ENCODE measurements around the gene ARHGEF28. TPM values are rescaled to one million over a fixed set of nuclear protein-coding genes. Genes with fewer than 3 reads are reported as not detected.

The ARHGEF28 gene
- total RNA-seq, 4 donors from 2014 or later = 9.8 to 18.7 (median 18.6) TPM

DNA sequence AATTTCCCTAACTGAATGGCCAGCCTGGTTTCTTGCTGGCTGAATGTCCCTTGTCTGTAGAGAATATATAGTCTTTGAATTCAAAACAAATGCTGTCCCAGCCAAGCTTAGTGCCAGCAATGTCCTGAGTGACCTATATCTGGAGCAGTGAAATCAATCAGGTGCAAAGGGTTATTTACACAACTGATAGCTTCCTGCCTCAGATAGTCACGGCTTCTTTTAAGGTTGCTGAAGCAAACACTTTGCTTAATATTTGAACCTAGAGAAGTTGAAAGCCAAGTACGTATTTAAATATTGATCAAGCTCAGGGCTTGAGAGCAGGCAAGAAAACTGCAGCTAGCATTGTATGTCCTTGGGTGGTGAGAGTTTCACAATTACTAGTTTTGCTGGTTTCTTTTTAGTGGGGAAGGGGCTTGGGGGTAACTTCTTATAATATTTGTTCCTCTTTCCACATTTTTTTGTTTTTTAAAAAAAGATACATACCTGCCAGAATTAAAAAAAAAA lies 2.0 kb upstream of the ARHGEF28 start:
- TF ChIP-seq EP300 (IDR thresholded peaks at IDR 0.05; ENCODE audit: low read depth) = no peak
- no peak overlapping the region for H3K27ac ChIP-seq
- WGBS, 2 donors (ENCODE audit: low coverage in 1 of 2) = 38 to 58% methylated on average over 2 of the region's 2 CpGs
- H3K4me3 ChIP-seq = no peak overlapping the region
- H3K9me3 ChIP-seq = no peaks in the 10 kb centered on the region
- intact Hi-C loops (cut with DNase I; ENCODE audit: low total_unique reads) = no loop called here
- in situ Hi-C loops (cut with MboI; ENCODE audit: low pct_ligation_motif_present in 1 of 4, low pct_unique_long_range_greater_than_20kb in 1 of 4, low sequenced_read_pairs in 3 of 4) = no loop called here
- no peak for DNase-seq
- H3K27me3 ChIP-seq = peaks cover 5% of the 10 kb centered on the region
- peaks cover 0 to 22% (median 7%) of the 10 kb centered on the region in 4 donors for H3K4me1 ChIP-seq
- no peaks in the 10 kb centered on the region for H3K36me3 ChIP-seq

DNA sequence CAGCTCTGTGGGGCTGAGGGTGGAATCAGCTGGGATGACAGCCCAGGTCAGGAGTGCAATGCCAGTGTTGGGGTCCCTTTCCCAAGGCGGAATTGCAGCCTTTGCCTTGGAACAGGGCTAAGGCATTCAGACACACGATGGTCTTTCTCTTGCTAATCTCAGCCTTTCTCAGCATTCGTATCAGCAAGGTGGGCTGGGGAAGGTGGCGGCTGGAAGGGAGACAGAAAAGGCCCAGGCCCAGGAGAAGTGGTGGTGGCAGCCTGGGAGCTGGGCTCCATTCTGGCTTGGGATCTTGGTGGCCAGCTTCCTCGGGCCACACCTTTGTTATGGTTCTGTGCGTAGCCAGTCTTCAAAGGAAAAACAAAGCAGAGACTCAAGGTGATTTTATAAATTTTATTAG lies 1.1 kb upstream of the ARHGEF28 start:
- 70 to 82% methylated on average over 5 to 6 of the region's 6 CpGs for WGBS, 2 donors (ENCODE audit: low coverage in 1 of 2)
- peak overlapping the region; percentile 68 to 85 (median 78) for H3K27ac ChIP-seq
- DNase-seq = no peak
- peaks cover 5% of the 10 kb centered on the region for H3K27me3 ChIP-seq
- no peak overlapping the region for H3K4me3 ChIP-seq
- no peak for TF ChIP-seq POLR2AphosphoS5 (IDR thresholded peaks at IDR 0.05)
- TF ChIP-seq POLR2A (IDR thresholded peaks at IDR 0.05) = no peak
- no peak for TF ChIP-seq CTCF (IDR thresholded peaks at IDR 0.05)
- peaks cover 0 to 22% (median 7%) of the 10 kb centered on the region in 4 donors for H3K4me1 ChIP-seq
- no peaks in the 10 kb centered on the region for H3K9me3 ChIP-seq
- H3K36me3 ChIP-seq = no peaks in the 10 kb centered on the region
- intact Hi-C loops (cut with DNase I; ENCODE audit: low total_unique reads) = no loop called here
- in situ Hi-C loops (cut with MboI; ENCODE audit: low pct_ligation_motif_present in 1 of 4, low pct_unique_long_range_greater_than_20kb in 1 of 4, low sequenced_read_pairs in 3 of 4) = no loop called here

DNA sequence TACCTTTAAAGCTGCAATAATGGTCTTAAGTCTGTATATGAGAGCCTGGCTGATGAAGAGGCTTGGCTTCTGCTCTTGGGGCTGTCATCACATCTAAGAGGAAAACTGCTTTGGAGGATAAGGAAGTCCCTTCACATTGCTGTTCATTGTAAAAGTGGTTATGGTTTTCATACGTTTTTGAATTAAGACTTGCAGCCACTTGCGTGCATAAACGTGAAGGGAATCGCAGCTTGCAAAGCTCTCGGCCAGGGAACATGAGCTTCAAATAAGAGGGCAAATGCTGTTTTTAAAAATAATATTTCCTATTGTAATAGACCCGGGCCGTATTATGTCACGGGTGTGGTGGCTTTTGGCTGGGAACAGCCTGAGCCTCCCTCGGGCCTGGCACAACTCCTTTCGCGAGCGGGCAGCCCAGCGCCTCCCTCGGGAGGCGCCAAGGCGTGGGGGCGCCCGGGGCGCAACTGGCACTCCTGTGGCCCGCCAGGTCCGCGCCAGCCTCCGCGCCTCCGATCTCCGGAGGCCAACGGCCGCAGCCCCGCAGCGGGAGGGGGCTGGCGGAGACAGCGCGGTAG lies 538 bp upstream of the ARHGEF28 start:
- Histone ChIP-seq H3K27ac (peak overlapping the region; percentile 68 to 85 (median 78)), H3K4me3 (peak overlapping the region; percentile 31 to 82 (median 58)), H3K9me3 (no peaks in the 10 kb centered on the region), H3K27me3 (peaks cover 5% of the 10 kb centered on the region), H3K4me1 (peaks cover 0 to 22% (median 7%) of the 10 kb centered on the region in 4 donors), H3K36me3 (no peaks in the 10 kb centered on the region)
- no peak for TF ChIP-seq CTCF (IDR thresholded peaks at IDR 0.05)
- TF ChIP-seq POLR2A (IDR thresholded peaks at IDR 0.05) = no peak
- no peak for TF ChIP-seq EP300 (IDR thresholded peaks at IDR 0.05; ENCODE audit: low read depth)
- no peak for TF ChIP-seq POLR2AphosphoS5 (IDR thresholded peaks at IDR 0.05)
- 9% methylated on average over 15 of the region's 33 CpGs; no CpG with 5 or more reads in 1 of the 2 donors for WGBS, 2 donors (ENCODE audit: low coverage in 1 of 2)
- intact Hi-C loops (cut with DNase I; ENCODE audit: low total_unique reads) = no loop called here
- in situ Hi-C loops (cut with MboI; ENCODE audit: low pct_ligation_motif_present in 1 of 4, low pct_unique_long_range_greater_than_20kb in 1 of 4, low sequenced_read_pairs in 3 of 4) = no loop called here
- no peak for DNase-seq

- intact Hi-C loops (cut with DNase I; ENCODE audit: low total_unique reads) = no loop called here
- DNase-seq = no peak
- 76 to 91% methylated on average over 6 to 14 of the region's 14 CpGs for WGBS, 2 donors (ENCODE audit: low coverage in 1 of 2)
- peak overlapping the region; percentile 68 to 85 (median 78) for H3K27ac ChIP-seq
- H3K36me3 ChIP-seq = no peaks in the 10 kb centered on the region
- in situ Hi-C loops (cut with MboI; ENCODE audit: low pct_ligation_motif_present in 1 of 4, low pct_unique_long_range_greater_than_20kb in 1 of 4, low sequenced_read_pairs in 3 of 4) = no loop called here
- peak overlapping the region in 3 of 4 donors; percentile 58 to 82 (median 59) for H3K4me3 ChIP-seq
- H3K4me1 ChIP-seq = peaks cover 0 to 22% (median 7%) of the 10 kb centered on the region in 4 donors
- no peak for TF ChIP-seq EP300 (IDR thresholded peaks at IDR 0.05; ENCODE audit: low read depth)
- TF ChIP-seq CTCF (IDR thresholded peaks at IDR 0.05) = no peak
- TF ChIP-seq POLR2A (IDR thresholded peaks at IDR 0.05) = no peak
- no peak for TF ChIP-seq POLR2AphosphoS5 (IDR thresholded peaks at IDR 0.05)
- no peaks in the 10 kb centered on the region for H3K9me3 ChIP-seq
- peaks cover 9% of the 10 kb centered on the region for H3K27me3 ChIP-seq
Measured at GRCh38 chr5:73626814-73627313, 868 bp downstream of the ARHGEF28 start.
